ENCODE measurements around the gene CCM2. TPM values are rescaled to one million over a fixed set of nuclear protein-coding genes. Genes with fewer than 3 reads are reported as not detected.

CCM2 gene
- total and polyA plus RNA-seq, 2 experiments from 2014 or later, result 24.9 to 40.1 TPM

GRCh38 chr7:45061352-45061751, 61.4 kb downstream of the CCM2 start:
- no peaks in the 10 kb centered on the region for H3K4me1 ChIP-seq (ENCODE audit: insufficient read depth)
- H3K4me3 ChIP-seq, result no peak overlapping the region
- H3K27ac ChIP-seq (ENCODE audit: low read depth), result no peak overlapping the region
- H3K27me3 ChIP-seq (ENCODE audit: insufficient read depth), result no peaks in the 10 kb centered on the region
- H4K20me1 ChIP-seq (replicated peaks; ENCODE audit: insufficient read depth), result peaks cover 1% of the 10 kb centered on the region
- H3K4me2 ChIP-seq, result no peak overlapping the region
- Mint-ChIP-seq H3K27me3 (ENCODE audit: insufficient read depth, low read depth, poor library complexity) (peaks cover 2% of the 10 kb centered on the region), H3K36me3 (ENCODE audit: low read depth) (peaks cover 8% of the 10 kb centered on the region; the same call in 1 of the 3 replicates), H3K4me1 (no peaks in the 10 kb centered on the region), H3K9me3 (no peaks in the 10 kb centered on the region), H3K27ac (no peak overlapping the region), H3K4me3 (no peak overlapping the region)
- H3K36me3 ChIP-seq (ENCODE audit: insufficient read depth), result no peaks in the 10 kb centered on the region
- DNase-seq (ENCODE audit: low spot score) (no peak), ATAC-seq (no peak)
- H3K9me2 ChIP-seq (ENCODE audit: insufficient read depth), result no peaks in the 10 kb centered on the region
- H3K79me2 ChIP-seq (replicated peaks; ENCODE audit: insufficient read depth), result peaks cover 13% of the 10 kb centered on the region; the same call in 1 of the 2 replicates
- H3F3A ChIP-seq (replicated peaks; ENCODE audit: low read depth), result no peaks in the 10 kb centered on the region
- no peak for TF ChIP-seq ZNF331 (CRISPR knock-in tag; IDR thresholded peaks at IDR 0.05; ENCODE audit: low read depth)
- no peak overlapping the region for H2AFZ ChIP-seq

DNA sequence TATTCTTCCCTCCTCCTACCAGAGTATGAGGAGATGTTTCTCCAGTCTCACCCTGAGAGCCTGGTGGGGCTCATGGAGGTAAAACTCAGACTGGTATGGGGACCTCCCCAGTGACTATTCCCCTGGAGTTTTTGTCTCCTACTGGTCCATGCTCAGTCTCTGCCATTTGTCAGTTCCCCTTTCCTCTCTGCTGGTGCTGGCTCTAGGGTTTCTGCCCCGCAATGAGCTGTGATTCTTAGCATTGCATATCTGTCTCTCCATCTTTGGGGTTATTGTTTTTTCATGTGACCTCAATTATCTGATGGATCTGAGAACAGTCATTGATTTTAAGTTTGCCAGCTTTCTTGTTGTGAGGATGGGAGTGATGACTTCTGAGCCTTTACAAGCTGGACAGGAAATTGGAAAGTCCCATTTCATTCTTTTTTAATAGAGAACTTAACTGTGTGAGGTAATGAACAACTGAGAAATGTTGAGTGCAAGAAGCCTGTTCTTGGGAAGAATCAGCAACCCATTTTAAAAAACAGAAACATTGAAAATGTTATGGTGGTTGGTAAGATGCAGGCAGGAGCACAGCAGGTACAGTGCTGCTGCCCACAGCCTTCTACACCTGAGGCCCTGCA, 61.9 kb downstream of the CCM2 start:
- H3K27ac Mint-ChIP-seq, result no peak overlapping the region

GRCh38 chr7:45064047-45064725, 64.2 kb downstream of the CCM2 start:
- Histone ChIP-seq H3K4me1 (ENCODE audit: insufficient read depth) (no peaks in the 10 kb centered on the region), H4K20me1 (replicated peaks; ENCODE audit: insufficient read depth) (no peaks in the 10 kb centered on the region; the same call in none of the 2 replicates), H3K79me2 (replicated peaks; ENCODE audit: insufficient read depth) (peaks cover 13% of the 10 kb centered on the region; the same call in 1 of the 2 replicates), H3K36me3 (ENCODE audit: insufficient read depth) (no peaks in the 10 kb centered on the region), H3K4me2 (no peak overlapping the region), H2AFZ (no peak overlapping the region), H3K27me3 (ENCODE audit: insufficient read depth) (no peaks in the 10 kb centered on the region), H3K4me3 (no peak overlapping the region), H3K9me2 (ENCODE audit: insufficient read depth) (no peaks in the 10 kb centered on the region), H3K27ac (ENCODE audit: low read depth) (no peak overlapping the region), H3F3A (replicated peaks; ENCODE audit: low read depth) (no peaks in the 10 kb centered on the region)
- no peaks in the 10 kb centered on the region for H3K4me1 Mint-ChIP-seq
- ATAC-seq (no peak), DNase-seq (ENCODE audit: low spot score) (no peak)
- no peak overlapping the region for H3K4me3 Mint-ChIP-seq
- peaks cover 8% of the 10 kb centered on the region; the same call in 2 of the 3 replicates for H3K36me3 Mint-ChIP-seq (ENCODE audit: low read depth)
- no peaks in the 10 kb centered on the region for H3K9me3 Mint-ChIP-seq
- no peak overlapping the region for H3K27ac Mint-ChIP-seq
- H3K27me3 Mint-ChIP-seq (ENCODE audit: insufficient read depth, low read depth, poor library complexity), result peaks cover 2% of the 10 kb centered on the region
- no peak for TF ChIP-seq EZH2phosphoT487 (IDR thresholded peaks at IDR 0.05; ENCODE audit: unreplicated experiment)
- TF ChIP-seq, protein P1, sequence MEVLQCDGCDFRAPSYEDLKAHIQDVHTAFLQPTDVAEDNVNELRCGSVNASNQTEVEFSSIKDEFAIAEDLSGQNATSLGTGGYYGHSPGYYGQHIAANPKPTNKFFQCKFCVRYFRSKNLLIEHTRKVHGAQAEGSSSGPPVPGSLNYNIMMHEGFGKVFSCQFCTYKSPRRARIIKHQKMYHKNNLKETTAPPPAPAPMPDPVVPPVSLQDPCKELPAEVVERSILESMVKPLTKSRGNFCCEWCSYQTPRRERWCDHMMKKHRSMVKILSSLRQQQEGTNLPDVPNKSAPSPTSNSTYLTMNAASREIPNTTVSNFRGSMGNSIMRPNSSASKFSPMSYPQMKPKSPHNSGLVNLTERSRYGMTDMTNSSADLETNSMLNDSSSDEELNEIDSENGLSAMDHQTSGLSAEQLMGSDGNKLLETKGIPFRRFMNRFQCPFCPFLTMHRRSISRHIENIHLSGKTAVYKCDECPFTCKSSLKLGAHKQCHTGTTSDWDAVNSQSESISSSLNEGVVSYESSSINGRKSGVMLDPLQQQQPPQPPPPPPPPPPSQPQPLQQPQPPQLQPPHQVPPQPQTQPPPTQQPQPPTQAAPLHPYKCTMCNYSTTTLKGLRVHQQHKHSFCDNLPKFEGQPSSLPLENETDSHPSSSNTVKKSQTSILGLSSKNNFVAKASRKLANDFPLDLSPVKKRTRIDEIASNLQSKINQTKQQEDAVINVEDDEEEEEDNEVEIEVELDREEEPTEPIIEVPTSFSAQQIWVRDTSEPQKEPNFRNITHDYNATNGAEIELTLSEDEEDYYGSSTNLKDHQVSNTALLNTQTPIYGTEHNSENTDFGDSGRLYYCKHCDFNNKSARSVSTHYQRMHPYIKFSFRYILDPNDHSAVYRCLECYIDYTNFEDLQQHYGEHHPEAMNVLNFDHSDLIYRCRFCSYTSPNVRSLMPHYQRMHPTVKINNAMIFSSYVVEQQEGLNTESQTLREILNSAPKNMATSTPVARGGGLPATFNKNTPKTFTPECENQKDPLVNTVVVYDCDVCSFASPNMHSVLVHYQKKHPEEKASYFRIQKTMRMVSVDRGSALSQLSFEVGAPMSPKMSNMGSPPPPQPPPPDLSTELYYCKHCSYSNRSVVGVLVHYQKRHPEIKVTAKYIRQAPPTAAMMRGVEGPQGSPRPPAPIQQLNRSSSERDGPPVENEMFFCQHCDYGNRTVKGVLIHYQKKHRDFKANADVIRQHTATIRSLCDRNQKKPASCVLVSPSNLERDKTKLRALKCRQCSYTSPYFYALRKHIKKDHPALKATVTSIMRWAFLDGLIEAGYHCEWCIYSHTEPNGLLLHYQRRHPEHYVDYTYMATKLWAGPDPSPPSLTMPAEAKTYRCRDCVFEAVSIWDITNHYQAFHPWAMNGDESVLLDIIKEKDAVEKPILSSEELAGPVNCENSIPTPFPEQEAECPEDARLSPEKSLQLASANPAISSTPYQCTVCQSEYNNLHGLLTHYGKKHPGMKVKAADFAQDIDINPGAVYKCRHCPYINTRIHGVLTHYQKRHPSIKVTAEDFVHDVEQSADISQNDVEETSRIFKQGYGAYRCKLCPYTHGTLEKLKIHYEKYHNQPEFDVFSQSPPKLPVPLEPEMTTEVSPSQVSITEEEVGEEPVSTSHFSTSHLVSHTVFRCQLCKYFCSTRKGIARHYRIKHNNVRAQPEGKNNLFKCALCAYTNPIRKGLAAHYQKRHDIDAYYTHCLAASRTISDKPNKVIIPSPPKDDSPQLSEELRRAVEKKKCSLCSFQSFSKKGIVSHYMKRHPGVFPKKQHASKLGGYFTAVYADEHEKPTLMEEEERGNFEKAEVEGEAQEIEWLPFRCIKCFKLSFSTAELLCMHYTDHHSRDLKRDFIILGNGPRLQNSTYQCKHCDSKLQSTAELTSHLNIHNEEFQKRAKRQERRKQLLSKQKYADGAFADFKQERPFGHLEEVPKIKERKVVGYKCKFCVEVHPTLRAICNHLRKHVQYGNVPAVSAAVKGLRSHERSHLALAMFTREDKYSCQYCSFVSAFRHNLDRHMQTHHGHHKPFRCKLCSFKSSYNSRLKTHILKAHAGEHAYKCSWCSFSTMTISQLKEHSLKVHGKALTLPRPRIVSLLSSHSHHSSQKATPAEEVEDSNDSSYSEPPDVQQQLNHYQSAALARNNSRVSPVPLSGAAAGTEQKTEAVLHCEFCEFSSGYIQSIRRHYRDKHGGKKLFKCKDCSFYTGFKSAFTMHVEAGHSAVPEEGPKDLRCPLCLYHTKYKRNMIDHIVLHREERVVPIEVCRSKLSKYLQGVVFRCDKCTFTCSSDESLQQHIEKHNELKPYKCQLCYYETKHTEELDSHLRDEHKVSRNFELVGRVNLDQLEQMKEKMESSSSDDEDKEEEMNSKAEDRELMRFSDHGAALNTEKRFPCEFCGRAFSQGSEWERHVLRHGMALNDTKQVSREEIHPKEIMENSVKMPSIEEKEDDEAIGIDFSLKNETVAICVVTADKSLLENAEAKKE (CRISPR knock-in tag; IDR thresholded peaks at IDR 0.05), result no peak

More for the DNA sequence above, 61.9 kb downstream of the CCM2 start:
- ATAC-seq (no peak), DNase-seq (ENCODE audit: low spot score) (no peak)
- Mint-ChIP-seq H3K4me3 (no peak overlapping the region), H3K27me3 (ENCODE audit: insufficient read depth, low read depth, poor library complexity) (peaks cover 2% of the 10 kb centered on the region), H3K4me1 (no peaks in the 10 kb centered on the region), H3K36me3 (ENCODE audit: low read depth) (peaks cover 8% of the 10 kb centered on the region; the same call in 1 of the 3 replicates), H3K9me3 (no peaks in the 10 kb centered on the region)
- Histone ChIP-seq H3K27ac (ENCODE audit: low read depth) (no peak overlapping the region), H3K27me3 (ENCODE audit: insufficient read depth) (no peaks in the 10 kb centered on the region), H3F3A (replicated peaks; ENCODE audit: low read depth) (no peaks in the 10 kb centered on the region), H3K36me3 (ENCODE audit: insufficient read depth) (no peaks in the 10 kb centered on the region), H4K20me1 (replicated peaks; ENCODE audit: insufficient read depth) (no peaks in the 10 kb centered on the region; the same call in none of the 2 replicates), H3K9me2 (ENCODE audit: insufficient read depth) (no peaks in the 10 kb centered on the region), H2AFZ (no peak overlapping the region), H3K4me1 (ENCODE audit: insufficient read depth) (no peaks in the 10 kb centered on the region), H3K4me3 (no peak overlapping the region), H3K79me2 (replicated peaks; ENCODE audit: insufficient read depth) (peaks cover 13% of the 10 kb centered on the region; the same call in 1 of the 2 replicates), H3K4me2 (no peak overlapping the region)
- no peak for TF ChIP-seq POLR2AphosphoS5 (IDR thresholded peaks at IDR 0.05; ENCODE audit: low read depth)
- TF ChIP-seq NANOG (IDR thresholded peaks at IDR 0.05; ENCODE audit: borderline replicate concordance), result no peak
- no peak for TF ChIP-seq STAT1 (IDR thresholded peaks at IDR 0.05; ENCODE audit: unreplicated experiment)
- TF ChIP-seq, protein P2, sequence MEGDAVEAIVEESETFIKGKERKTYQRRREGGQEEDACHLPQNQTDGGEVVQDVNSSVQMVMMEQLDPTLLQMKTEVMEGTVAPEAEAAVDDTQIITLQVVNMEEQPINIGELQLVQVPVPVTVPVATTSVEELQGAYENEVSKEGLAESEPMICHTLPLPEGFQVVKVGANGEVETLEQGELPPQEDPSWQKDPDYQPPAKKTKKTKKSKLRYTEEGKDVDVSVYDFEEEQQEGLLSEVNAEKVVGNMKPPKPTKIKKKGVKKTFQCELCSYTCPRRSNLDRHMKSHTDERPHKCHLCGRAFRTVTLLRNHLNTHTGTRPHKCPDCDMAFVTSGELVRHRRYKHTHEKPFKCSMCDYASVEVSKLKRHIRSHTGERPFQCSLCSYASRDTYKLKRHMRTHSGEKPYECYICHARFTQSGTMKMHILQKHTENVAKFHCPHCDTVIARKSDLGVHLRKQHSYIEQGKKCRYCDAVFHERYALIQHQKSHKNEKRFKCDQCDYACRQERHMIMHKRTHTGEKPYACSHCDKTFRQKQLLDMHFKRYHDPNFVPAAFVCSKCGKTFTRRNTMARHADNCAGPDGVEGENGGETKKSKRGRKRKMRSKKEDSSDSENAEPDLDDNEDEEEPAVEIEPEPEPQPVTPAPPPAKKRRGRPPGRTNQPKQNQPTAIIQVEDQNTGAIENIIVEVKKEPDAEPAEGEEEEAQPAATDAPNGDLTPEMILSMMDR (conservative IDR thresholded peaks at IDR 0.05; ENCODE audit: low read depth in 2 of 2), result no peak
- TF ChIP-seq EZH2phosphoT487 (IDR thresholded peaks at IDR 0.05; ENCODE audit: unreplicated experiment), result no peak

Data from GM23338 (cell line).